PC-3 (cell line): ENCODE data around the gene BFAR. TPM values are rescaled to one million over a fixed set of nuclear protein-coding genes. Genes with fewer than 3 reads are reported as not detected.

Experiments
- ATAC-seq: fragments of 200-7000 bp; cut with Tn5 transposase; 2 replicates; pipeline ENCODE4 v1.9.1; 2020; ENCODE audit warnings: mild to moderate bottlenecking, moderate library complexity
- BruUV-seq: library from RNA; stranded (reverse); fragments of 400-500 nt; replicated peaks from 2 replicates; lab custom pipeline; 2021; lab: Mats Ljungman, UMichigan
- CTCF ChIA-PET: fragments of 300-600 bp; sonication (Branson Sonifier 250); formaldehyde crosslinking; loops from one replicate; lab custom pipeline; 2022; ENCODE audit warnings: antibody characterized with exemption; lab: Charles Lee
- POLR2A ChIA-PET: fragments of 300-600 bp; sonication (Branson Sonifier 250); formaldehyde crosslinking; loops from one replicate; lab custom pipeline; 2022; ENCODE audit warnings: antibody characterized with exemption; ENCODE audit not compliant: unreplicated experiment; lab: Charles Lee
- DNase-seq: peaks from one replicate; pipeline ENCODE4 v3.0.0-alpha.2; 2015
- H2AFZ ChIP-seq: fragments of 300-600 bp; sonication (generic); 2 replicates; pipeline ENCODE4 v1.6.0; 2016; ENCODE audit warnings: antibody characterized with exemption, low read length
- H3F3A ChIP-seq: fragments of 300-600 bp; sonication (generic); one replicate; pipeline ENCODE4 v1.6.0; 2017; ENCODE audit warnings: antibody characterized with exemption, low read length, control low read depth, mild to moderate bottlenecking; ENCODE audit not compliant: unreplicated experiment
- H3K27ac ChIP-seq: fragments of 300-600 bp; sonication (generic); 2 replicates; pipeline ENCODE4 v1.5.1; 2016; ENCODE audit warnings: mild to moderate bottlenecking, low read length
- H3K27me3 ChIP-seq: fragments of 300-600 bp; sonication (generic); 2 replicates; pipeline ENCODE4 v1.6.1; 2016; ENCODE audit warnings: low read length, mixed read lengths
- H3K36me3 ChIP-seq: fragments of 300-600 bp; sonication (generic); 2 replicates; pipeline ENCODE4 v1.6.1; 2016; ENCODE audit warnings: low read depth, mixed run types, low read length, mixed read lengths
- H3K4me1 ChIP-seq: fragments of 300-600 bp; sonication (generic); 2 replicates; pipeline ENCODE4 v1.5.1; 2016; ENCODE audit warnings: low read length; ENCODE audit not compliant: insufficient read depth
- H3K4me2 ChIP-seq: fragments of 300-600 bp; sonication (generic); 2 replicates; pipeline ENCODE4 v1.6.0; 2016; ENCODE audit warnings: low read length
- H3K4me3 ChIP-seq: fragments of 300-600 bp; sonication (generic); 2 replicates; pipeline ENCODE4 v1.5.1; 2016; ENCODE audit warnings: mild to moderate bottlenecking, low read length, mixed read lengths
- H3K79me2 ChIP-seq: fragments of 300-600 bp; sonication (generic); 2 replicates; pipeline ENCODE4 v1.6.1; 2017; ENCODE audit warnings: low read length, mixed read lengths
- H3K9ac ChIP-seq: fragments of 300-600 bp; sonication (generic); 2 replicates; pipeline ENCODE4 v1.6.0; 2016; ENCODE audit warnings: mild to moderate bottlenecking, low read length
- H3K9me2 ChIP-seq: fragments of 300-600 bp; sonication (generic); replicated peaks from 2 replicates; pipeline ENCODE4 v1.6.1; 2016; ENCODE audit warnings: mixed run types, low read length, mixed read lengths
- H3K9me3 ChIP-seq: fragments of 300-600 bp; sonication (generic); 2 replicates; pipeline ENCODE4 v1.6.1; 2016; ENCODE audit warnings: low read length, mixed read lengths
- H4K20me1 ChIP-seq: fragments of 300-600 bp; sonication (generic); 2 replicates; pipeline ENCODE4 v1.6.1; 2016; ENCODE audit warnings: low read length, mixed read lengths
- EZH2 ChIP-seq: fragments of 300-600 bp; sonication (generic); IDR thresholded peaks from one replicate; pipeline ENCODE4 v1.6.1; 2017; ENCODE audit warnings: antibody characterized with exemption, mild to moderate bottlenecking, low read length; ENCODE audit not compliant: unreplicated experiment
- EZH2phosphoT487 ChIP-seq: fragments of 300-600 bp; sonication (generic); IDR thresholded peaks from 2 replicates; pipeline ENCODE4 v1.6.1; 2018; ENCODE audit warnings: mild to moderate bottlenecking, antibody characterized with exemption, low read length, borderline replicate concordance
- intact Hi-C: fragments of 100-400 bp; cut with micrococcal nuclease; formaldehyde crosslinking; loops from 2 replicates; pipeline ENCODE4 v1.9.0; 2023
- total RNA-seq: library from RNA; depleted of rRNA; stranded (reverse); fragments of >200 nt; gene quantifications from 2 replicates; pipeline ENCODE4 v1.2.3, GENCODE V29; 2014
- TF ChIP-seq, protein P1 (sequence below): fragments of 300-600 bp; sonication (generic); conservative IDR thresholded peaks from 2 replicates; pipeline ENCODE4 v1.5.1; 2017; ENCODE audit warnings: antibody characterized with exemption, low read depth, mild to moderate bottlenecking, low read length

Gene BFAR
- total RNA-seq, 1 experiment from 2014 or later, result 26.9 TPM

DNA sequence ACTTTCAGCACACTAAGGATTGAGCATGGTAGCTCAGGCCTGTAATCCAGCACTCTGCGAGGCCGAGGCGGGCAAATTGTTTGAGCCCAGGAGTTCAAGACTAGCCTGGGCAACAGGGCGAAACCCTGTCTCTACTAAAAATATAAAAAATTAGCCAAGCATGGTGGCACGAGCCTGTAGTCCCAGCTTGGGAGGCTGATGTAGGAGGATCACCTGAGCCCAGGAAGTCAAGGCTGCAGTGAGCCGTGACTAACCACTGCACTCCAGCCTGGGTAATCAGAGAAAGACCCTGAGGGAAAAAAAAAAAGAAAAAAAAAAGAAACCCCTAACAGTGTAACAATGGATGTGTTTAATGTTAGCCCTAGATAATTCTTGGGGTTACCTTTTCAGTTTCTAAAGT lies 26.6 kb upstream of the BFAR start:
- no peak overlapping the region for H3K9ac ChIP-seq
- H3K79me2 ChIP-seq, result no peaks in the 10 kb centered on the region
- DNase-seq (no peak), ATAC-seq (no peak)
- no peaks in the 10 kb centered on the region for H3F3A ChIP-seq
- no peaks in the 10 kb centered on the region for H3K4me1 ChIP-seq
- no peak overlapping the region for H3K4me2 ChIP-seq
- H4K20me1 ChIP-seq, result no peaks in the 10 kb centered on the region
- no peak overlapping the region for H2AFZ ChIP-seq
- CTCF ChIA-PET, result no interaction called here
- BruUV-seq, result no TSS peak
- TF ChIP-seq EZH2phosphoT487 (no peak), EZH2 (no peak)
- TF ChIP-seq, protein P1, sequence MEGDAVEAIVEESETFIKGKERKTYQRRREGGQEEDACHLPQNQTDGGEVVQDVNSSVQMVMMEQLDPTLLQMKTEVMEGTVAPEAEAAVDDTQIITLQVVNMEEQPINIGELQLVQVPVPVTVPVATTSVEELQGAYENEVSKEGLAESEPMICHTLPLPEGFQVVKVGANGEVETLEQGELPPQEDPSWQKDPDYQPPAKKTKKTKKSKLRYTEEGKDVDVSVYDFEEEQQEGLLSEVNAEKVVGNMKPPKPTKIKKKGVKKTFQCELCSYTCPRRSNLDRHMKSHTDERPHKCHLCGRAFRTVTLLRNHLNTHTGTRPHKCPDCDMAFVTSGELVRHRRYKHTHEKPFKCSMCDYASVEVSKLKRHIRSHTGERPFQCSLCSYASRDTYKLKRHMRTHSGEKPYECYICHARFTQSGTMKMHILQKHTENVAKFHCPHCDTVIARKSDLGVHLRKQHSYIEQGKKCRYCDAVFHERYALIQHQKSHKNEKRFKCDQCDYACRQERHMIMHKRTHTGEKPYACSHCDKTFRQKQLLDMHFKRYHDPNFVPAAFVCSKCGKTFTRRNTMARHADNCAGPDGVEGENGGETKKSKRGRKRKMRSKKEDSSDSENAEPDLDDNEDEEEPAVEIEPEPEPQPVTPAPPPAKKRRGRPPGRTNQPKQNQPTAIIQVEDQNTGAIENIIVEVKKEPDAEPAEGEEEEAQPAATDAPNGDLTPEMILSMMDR, result no peak
- H3K36me3 ChIP-seq, result peaks cover 14% of the 10 kb centered on the region; the same call in 1 of the 2 replicates
- no peaks in the 10 kb centered on the region for H3K9me3 ChIP-seq
- H3K9me2 ChIP-seq, result no peaks in the 10 kb centered on the region
- no peak overlapping the region for H3K4me3 ChIP-seq
- no peak overlapping the region for H3K27ac ChIP-seq
- no peaks in the 10 kb centered on the region for H3K27me3 ChIP-seq
- intact Hi-C loops, result no loop called here
- POLR2A ChIA-PET, result no interaction called here

DNA sequence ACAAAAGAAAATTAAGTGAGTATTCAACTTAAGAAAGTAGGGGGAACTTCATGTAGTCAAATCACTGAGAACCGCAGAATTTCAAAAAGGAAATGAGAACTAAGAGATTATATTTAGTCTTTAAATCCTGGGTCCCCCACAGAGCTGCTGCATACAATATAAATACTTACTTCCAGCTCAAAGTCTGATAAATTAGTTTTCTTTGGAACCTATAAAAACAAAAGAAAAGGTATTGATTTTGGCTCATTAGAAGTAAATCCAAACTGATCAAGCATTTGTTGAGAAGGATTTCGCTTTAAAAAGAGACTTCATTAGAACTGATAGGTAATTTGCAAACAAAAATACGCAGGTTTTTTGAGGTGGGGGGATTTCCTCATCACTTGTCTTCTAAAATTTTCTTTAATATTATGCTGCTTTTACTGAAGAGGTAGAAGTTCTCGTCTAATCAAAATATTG lies 24.6 kb upstream of the BFAR start:
- H3K79me2 ChIP-seq, result no peaks in the 10 kb centered on the region
- TF ChIP-seq EZH2phosphoT487 (no peak), EZH2 (no peak)
- TF ChIP-seq, protein P1, result no peak
- POLR2A ChIA-PET, result no interaction called here
- H3K27me3 ChIP-seq, result no peaks in the 10 kb centered on the region
- H3K27ac ChIP-seq, result no peak overlapping the region
- no peak overlapping the region for H3K4me2 ChIP-seq
- ATAC-seq, result no peak
- no peak overlapping the region for H3K9ac ChIP-seq
- H3K36me3 ChIP-seq, result peaks cover 14% of the 10 kb centered on the region; the same call in 1 of the 2 replicates
- intact Hi-C loops, result no loop called here
- no peaks in the 10 kb centered on the region for H3K9me2 ChIP-seq
- no peaks in the 10 kb centered on the region for H4K20me1 ChIP-seq
- no peak for DNase-seq
- no TSS peak for BruUV-seq
- H3F3A ChIP-seq, result no peaks in the 10 kb centered on the region
- H3K9me3 ChIP-seq, result no peaks in the 10 kb centered on the region
- no peak overlapping the region for H3K4me3 ChIP-seq
- no peaks in the 10 kb centered on the region for H3K4me1 ChIP-seq
- H2AFZ ChIP-seq, result no peak overlapping the region
- CTCF ChIA-PET, result no interaction called here

DNA sequence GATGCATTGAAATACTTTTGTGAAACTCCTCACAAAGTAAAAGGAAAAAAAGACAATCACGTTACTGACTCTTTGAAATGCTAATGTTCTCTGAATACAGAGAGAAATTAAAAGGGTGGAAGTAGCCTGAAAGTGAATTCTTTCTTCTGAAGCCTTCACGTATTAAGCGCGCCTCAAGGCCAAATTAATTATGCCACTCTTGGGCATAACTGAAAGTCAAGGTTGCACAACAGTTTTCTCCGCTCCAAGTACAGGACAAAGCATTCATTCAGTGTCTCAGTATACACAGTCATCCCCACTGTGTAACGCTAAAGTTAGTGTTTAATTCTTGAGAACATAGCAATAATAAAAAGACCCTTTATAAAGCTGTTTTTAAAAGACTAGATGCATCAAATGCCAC lies 24.1 kb upstream of the BFAR start:
- DNase-seq (no peak), ATAC-seq (no peak)
- POLR2A ChIA-PET, result no interaction called here
- H2AFZ ChIP-seq, result no peak overlapping the region
- no TSS peak for BruUV-seq
- intact Hi-C loops, result no loop called here
- TF ChIP-seq, protein P1, result no peak
- TF ChIP-seq EZH2, result no peak
- no peak for TF ChIP-seq EZH2phosphoT487
- no peak overlapping the region for H3K9ac ChIP-seq
- no peaks in the 10 kb centered on the region for H4K20me1 ChIP-seq
- no peaks in the 10 kb centered on the region for H3K9me2 ChIP-seq
- CTCF ChIA-PET, result no interaction called here
- H3K4me1 ChIP-seq, result no peaks in the 10 kb centered on the region
- H3K27ac ChIP-seq, result no peak overlapping the region
- H3K27me3 ChIP-seq, result no peaks in the 10 kb centered on the region
- H3K36me3 ChIP-seq, result peaks cover 14% of the 10 kb centered on the region; the same call in 1 of the 2 replicates
- no peaks in the 10 kb centered on the region for H3K79me2 ChIP-seq
- H3K4me3 ChIP-seq, result no peak overlapping the region
- H3K4me2 ChIP-seq, result no peak overlapping the region
- no peaks in the 10 kb centered on the region for H3K9me3 ChIP-seq
- no peaks in the 10 kb centered on the region for H3F3A ChIP-seq
